Large intestine (tissue), 3 donors: Measurements from ENCODE around the gene C1orf210. TPM values are rescaled to one million over a fixed set of nuclear protein-coding genes. Genes with fewer than 3 reads are reported as not detected.

ENCODE experiments used
- DNase-seq, 2 donors: peaks; one replicate each; pipeline versions ENCODE4 v3.0.0 to v3.0.0-alpha.2; 2013
- H3K27ac ChIP-seq: one replicate; pipeline ENCODE4 v1.5.1; 2013; ENCODE audit warnings: low read length
- H3K27me3 ChIP-seq: 2 replicates; pipeline ENCODE4 v1.6.1; 2013; ENCODE audit warnings: low read length; ENCODE audit not compliant: control insufficient read depth, insufficient read depth
- H3K36me3 ChIP-seq: 2 replicates; pipeline ENCODE4 v1.6.1; 2013; ENCODE audit warnings: low read length; ENCODE audit not compliant: control insufficient read depth, insufficient read depth
- H3K4me1 ChIP-seq: one replicate; pipeline ENCODE4 v1.6.1; 2013; ENCODE audit warnings: low read length; ENCODE audit not compliant: control insufficient read depth, insufficient read depth
- H3K4me3 ChIP-seq: one replicate; pipeline ENCODE4 v1.5.1; 2013; ENCODE audit warnings: low read length
- H3K9me3 ChIP-seq: one replicate; pipeline ENCODE4 v1.6.1; 2013; ENCODE audit warnings: mild to moderate bottlenecking, low read depth, low read length, moderate library complexity; ENCODE audit not compliant: control insufficient read depth
- WGBS: methylation state at CpG from one replicate; pipeline ENCODE4 v1.1.5; 2013; ENCODE audit warnings: low lambda C conversion rate; ENCODE audit not compliant: insufficient coverage; 5-methylcytosine and 5-hydroxymethylcytosine counted together
- polyA plus RNA-seq: library from polyadenylated mRNA; unstranded; fragments of 120-200 nt; gene quantifications from one replicate; pipeline ENCODE4 v1.2.1, GENCODE V29; 2013

Gene C1orf210
- polyA plus RNA-seq, 1 donor, result 46.2 TPM

DNA sequence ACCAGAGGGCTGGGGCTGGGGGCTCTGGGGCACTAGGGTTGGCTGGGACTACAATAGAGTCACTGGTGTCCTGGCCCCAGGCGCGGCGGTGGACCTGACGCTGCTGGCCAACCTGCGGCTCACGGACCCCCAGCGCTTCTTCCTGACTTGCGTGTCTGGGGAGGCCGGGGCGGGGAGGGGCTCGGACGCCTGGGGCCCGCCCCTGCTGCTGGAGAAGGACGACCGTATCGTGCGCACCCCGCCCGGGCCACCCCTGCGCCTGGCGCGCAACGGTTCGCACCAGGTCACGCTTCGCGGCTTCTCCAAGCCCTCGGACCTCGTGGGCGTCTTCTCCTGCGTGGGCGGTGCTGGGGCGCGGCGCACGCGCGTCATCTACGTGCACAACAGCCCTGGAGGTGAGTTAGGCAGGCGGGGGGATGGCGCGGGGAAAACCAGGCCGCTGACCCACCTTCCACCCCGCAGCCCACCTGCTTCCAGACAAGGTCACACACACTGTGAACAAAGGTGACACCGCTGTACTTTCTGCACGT lies 19.5 kb upstream of the C1orf210 start:
- WGBS, result no CpG with 5 or more reads among the region's 46 CpGs
- Histone ChIP-seq H3K4me1 (peaks cover 15% of the 10 kb centered on the region), H3K9me3 (no peaks in the 10 kb centered on the region), H3K36me3 (no peaks in the 10 kb centered on the region), H3K4me3 (no peak overlapping the region), H3K27ac (no peak overlapping the region), H3K27me3 (no peaks in the 10 kb centered on the region)
- DNase-seq, result no peak

GRCh38 chr1:43304314-43304681 lies 18.9 kb upstream of the C1orf210 start:
- Histone ChIP-seq H3K4me3 (no peak overlapping the region), H3K36me3 (no peaks in the 10 kb centered on the region), H3K9me3 (no peaks in the 10 kb centered on the region), H3K4me1 (peaks cover 15% of the 10 kb centered on the region), H3K27ac (no peak overlapping the region), H3K27me3 (no peaks in the 10 kb centered on the region)
- DNase-seq, result no peak
- 60% methylated on average over 4 of the region's 8 CpGs for WGBS

DNA sequence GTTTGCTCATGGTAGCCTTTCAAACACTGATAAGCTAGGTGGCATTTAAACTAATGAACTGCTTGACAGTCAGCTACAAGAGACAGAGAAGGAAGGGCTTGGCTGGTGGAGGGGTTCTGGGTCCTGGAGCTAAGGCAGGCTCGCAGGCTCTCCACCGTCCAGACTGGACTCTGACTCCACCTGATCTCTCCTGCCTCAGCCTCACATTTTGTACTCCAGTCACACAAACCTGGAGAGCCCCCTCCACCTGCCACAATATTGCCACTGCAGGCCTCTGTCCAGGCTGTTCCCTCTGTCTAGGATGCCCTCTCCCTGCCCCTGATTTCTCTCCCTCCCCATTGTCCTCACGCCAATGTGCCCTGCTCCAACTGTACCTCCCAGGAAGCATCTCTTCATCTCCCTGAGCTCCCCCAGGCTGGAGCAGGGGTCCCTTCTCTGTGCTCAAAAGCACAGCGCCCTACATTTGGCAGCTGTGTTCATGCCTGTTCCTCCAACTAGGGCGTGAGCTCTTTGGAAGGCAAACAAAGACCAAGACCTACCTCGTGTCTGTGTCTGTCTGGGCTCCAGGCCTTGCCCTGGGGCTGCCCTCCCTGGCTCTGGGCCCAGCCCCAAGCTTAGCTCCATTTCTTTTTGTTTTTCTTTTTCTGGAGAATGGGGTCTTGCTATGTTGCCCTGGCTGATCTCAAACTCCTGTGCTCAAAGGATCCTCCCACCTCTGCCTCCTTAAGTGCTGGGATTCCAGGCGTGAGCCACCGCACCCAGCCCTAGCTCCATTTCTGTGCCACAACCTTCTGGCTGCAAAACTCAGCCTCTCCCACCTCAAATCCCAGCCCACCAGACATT lies 18.3 kb upstream of the C1orf210 start:
- Histone ChIP-seq H3K27me3 (no peaks in the 10 kb centered on the region), H3K4me1 (peaks cover 15% of the 10 kb centered on the region), H3K36me3 (no peaks in the 10 kb centered on the region), H3K27ac (peak overlapping the region; percentile 30), H3K9me3 (no peaks in the 10 kb centered on the region), H3K4me3 (no peak overlapping the region)
- WGBS, result 100% methylated on average over 1 of the region's 8 CpGs
- no peak for DNase-seq

DNA sequence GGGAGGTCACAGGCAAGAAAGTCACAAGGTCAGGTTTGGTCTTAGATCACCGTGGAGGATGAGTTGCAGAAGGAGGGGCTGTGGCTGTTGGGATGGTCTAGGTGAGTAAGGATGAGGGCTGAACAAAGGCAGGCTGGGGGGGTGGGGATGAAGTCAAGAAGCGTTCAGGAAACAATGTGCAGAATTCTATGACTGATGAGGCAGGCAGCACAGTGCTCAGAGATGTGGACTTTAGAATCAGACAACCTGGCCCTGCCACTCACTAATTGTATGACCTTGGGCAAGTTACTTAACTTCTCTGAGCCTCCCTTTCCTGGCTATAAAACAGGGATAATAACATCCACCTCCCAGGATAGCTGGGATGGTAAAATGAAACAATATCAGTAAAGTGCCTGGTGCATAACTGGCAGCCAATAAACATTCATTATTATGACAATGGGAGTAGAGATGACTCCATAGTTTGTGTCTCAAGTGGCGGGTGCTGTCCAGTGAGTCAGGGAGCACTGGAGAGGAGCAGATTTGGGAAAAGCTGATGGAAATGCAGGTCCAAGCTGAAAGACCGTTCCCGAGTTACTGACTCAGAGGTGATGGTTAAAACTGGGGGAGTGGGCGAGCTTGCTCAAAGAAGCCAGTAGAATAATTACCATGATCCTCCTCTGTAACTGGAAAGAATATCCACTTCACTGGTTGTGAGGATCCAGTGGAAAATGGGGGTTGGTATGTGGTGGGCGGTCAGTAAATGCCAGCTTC lies 17.5 kb upstream of the C1orf210 start:
- Histone ChIP-seq H3K27ac (peak overlapping the region; percentile 30), H3K36me3 (no peaks in the 10 kb centered on the region), H3K4me3 (no peak overlapping the region), H3K9me3 (no peaks in the 10 kb centered on the region), H3K4me1 (peaks cover 15% of the 10 kb centered on the region), H3K27me3 (no peaks in the 10 kb centered on the region)
- DNase-seq, result peak; percentile 63 to 85
- no CpG with 5 or more reads among the region's 7 CpGs for WGBS

- WGBS, result no CpG with 5 or more reads among the region's 1 CpG
- Histone ChIP-seq H3K4me3 (no peak overlapping the region), H3K9me3 (no peaks in the 10 kb centered on the region), H3K4me1 (peaks cover 15% of the 10 kb centered on the region), H3K27me3 (no peaks in the 10 kb centered on the region), H3K36me3 (no peaks in the 10 kb centered on the region), H3K27ac (peak overlapping the region; percentile 2)
- DNase-seq, result no peak
Measured at GRCh38 chr1:43302201-43302600, 16.8 kb upstream of the C1orf210 start.

DNA sequence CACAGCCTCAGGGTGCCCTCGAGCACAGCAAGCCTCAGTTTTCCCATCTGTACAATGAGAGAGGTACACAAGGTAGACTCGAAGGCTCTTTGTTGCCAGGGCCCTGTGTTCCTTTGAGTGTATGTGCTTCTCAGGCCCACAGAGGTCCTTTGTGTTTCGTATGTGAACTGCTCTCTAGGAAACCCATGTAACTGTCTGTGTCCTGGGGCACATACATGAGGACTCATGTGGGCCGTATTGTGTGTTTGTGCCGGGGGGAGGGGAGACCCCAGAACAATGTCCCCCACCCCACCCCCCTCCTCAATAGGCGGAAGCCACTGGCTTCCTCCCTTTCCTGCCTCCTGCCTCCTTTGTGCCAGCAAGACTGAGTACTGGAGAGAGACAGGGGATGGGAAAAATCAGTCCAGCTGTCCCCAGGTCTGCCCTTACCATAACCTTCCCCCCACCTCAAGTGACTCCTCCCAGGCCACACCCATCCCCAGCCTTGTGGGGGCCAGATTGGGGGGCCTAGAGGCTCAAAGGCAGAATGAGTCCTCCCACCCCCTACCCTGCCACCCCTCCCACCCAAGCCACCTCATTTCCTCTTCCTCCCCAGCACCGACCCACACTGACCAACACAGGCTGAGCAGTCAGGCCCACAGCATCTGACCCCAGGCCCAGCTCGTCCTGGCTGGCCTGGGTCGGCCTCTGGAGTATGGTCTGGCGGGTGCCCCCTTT lies 15.2 kb upstream of the C1orf210 start, which contains the start of gene TIE1:
Gene TIE1, plus strand, starts transcription at position 605 of the 717 bp plus-strand sequence. Its CDS starts 90 bp downstream, at position 695.
- no peak for DNase-seq
- Histone ChIP-seq H3K9me3 (no peaks in the 10 kb centered on the region), H3K4me3 (no peak within 1 kb of the TSS), H3K36me3 (no peaks in the 10 kb centered on the region), H3K4me1 (peaks cover 15% of the 10 kb centered on the region), H3K27me3 (no peaks in the 10 kb centered on the region), H3K27ac (no peak within 1 kb of the TSS)
- 67% methylated on average over 1 of the region's 10 CpGs for WGBS

- no peak overlapping the region for H3K4me3 ChIP-seq
- peaks cover 18% of the 10 kb centered on the region for H3K4me1 ChIP-seq
- H3K9me3 ChIP-seq, result no peaks in the 10 kb centered on the region
- no peaks in the 10 kb centered on the region for H3K36me3 ChIP-seq
- DNase-seq, result no peak
- H3K27ac ChIP-seq, result no peak overlapping the region
- H3K27me3 ChIP-seq, result no peaks in the 10 kb centered on the region
Measured at GRCh38 chr1:43299101-43299500, 13.7 kb upstream of the C1orf210 start.

DNA sequence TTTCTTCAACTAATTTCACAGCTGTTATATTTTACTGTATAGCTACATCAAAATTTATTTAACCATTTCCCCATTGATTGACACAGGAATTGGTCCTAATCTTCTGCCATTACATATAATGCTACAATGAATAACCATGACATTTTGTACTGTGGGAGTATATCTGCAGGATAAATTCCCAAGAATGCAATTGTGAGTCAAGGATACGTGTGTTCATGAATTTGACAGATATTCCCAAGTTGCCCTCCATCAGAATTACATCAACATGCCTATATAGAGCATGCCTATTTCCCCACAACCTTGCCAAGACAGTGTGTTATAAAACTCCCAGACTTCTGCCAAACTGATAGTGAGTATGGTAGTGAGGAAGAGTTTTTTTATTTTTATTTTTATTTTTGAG lies 12.7 kb upstream of the C1orf210 start:
- H3K4me3 ChIP-seq, result no peak overlapping the region
- no CpG with 5 or more reads among the region's 1 CpG for WGBS

DNA sequence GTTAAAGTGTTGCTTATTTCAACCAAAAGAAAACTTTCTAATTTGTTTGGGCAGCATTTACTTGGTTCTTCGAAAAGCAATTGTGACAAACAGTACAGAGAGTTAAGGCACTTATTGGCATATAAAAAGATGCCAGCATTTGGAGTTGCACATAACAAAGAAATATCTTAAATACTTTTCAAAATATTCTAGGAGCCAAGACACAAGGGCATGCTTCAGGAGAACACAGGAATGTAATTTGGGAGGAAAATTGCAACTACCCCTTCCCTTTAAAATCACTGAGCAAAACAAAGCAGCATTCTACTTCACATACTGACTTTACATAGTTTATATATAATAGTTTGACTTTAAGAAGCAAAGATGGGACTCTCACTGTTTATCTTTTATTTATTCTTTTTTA lies 10.8 kb upstream of the C1orf210 start:
- no peaks in the 10 kb centered on the region for H3K36me3 ChIP-seq
- H3K27me3 ChIP-seq, result no peaks in the 10 kb centered on the region
- no peak overlapping the region for H3K4me3 ChIP-seq
- H3K9me3 ChIP-seq, result no peaks in the 10 kb centered on the region
- WGBS, result no CpG with 5 or more reads among the region's 1 CpG
- DNase-seq, result no peak
- peaks cover 4% of the 10 kb centered on the region for H3K4me1 ChIP-seq
- H3K27ac ChIP-seq, result no peak overlapping the region

More for the DNA sequence above, 12.7 kb upstream of the C1orf210 start:
- no peaks in the 10 kb centered on the region for H3K27me3 ChIP-seq
- no peaks in the 10 kb centered on the region for H3K36me3 ChIP-seq
- DNase-seq, result no peak
- H3K4me1 ChIP-seq, result peaks cover 9% of the 10 kb centered on the region
- no peak overlapping the region for H3K27ac ChIP-seq
- H3K9me3 ChIP-seq, result no peaks in the 10 kb centered on the region

DNA sequence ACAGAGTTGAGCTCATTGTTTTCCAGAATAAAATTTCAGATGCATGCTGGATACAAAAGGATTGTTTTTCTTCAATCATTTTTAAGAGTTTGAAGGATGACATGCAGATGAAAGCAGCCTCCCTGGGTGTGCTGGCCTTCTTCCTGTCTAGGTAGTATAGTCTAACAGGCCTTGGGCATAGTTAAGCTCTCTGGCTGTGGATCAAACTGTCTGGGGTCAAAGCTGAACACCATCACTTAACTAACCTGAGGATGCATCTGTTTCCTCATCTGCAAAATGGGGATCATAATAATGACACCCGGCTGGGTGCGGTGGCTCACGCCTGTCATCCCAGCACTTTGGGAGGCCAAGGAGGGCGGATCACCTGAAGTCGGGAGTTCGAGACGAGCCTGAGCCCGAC lies 9.4 kb upstream of the C1orf210 start:
- no peaks in the 10 kb centered on the region for H3K36me3 ChIP-seq
- H3K4me3 ChIP-seq, result no peak overlapping the region
- H3K27me3 ChIP-seq, result no peaks in the 10 kb centered on the region
- peaks cover 4% of the 10 kb centered on the region for H3K4me1 ChIP-seq
- no peak overlapping the region for H3K27ac ChIP-seq
- H3K9me3 ChIP-seq, result no peaks in the 10 kb centered on the region
- no CpG with 5 or more reads among the region's 8 CpGs for WGBS
- no peak for DNase-seq
